HTERT RPE-1 (cell line): ENCODE measurements around the gene TBX6.

Experiments used
- in situ Hi-C: fragments of 300-500 bp; cut with MboI; formaldehyde crosslinking; loops from 4 replicates; pipeline ENCODE4 v1.14.3; 2020; ENCODE audit warnings: low sequenced_read_pairs

Gene TBX6

GRCh38 chr16:30114411-30114810 is 22.7 kb upstream of the TBX6 start:
- in situ Hi-C loops = no loop called here

GRCh38 chr16:30113711-30114333 is 22.1 kb upstream of the TBX6 start:
- in situ Hi-C loops = no loop called here

- in situ Hi-C loops = no loop called here
Measured at GRCh38 chr16:30113031-30113710, 21.4 kb upstream of the TBX6 start, which contains the start of gene GDPD3. Gene GDPD3 (minus strand): TSS chr16:30113537. CDS start chr16:30113478, 59 bp downstream.

GRCh38 chr16:30112197-30113030 is 20.7 kb upstream of the TBX6 start:
- in situ Hi-C loops = no loop called here

GRCh38 chr16:30110661-30111060 is 18.9 kb upstream of the TBX6 start:
- in situ Hi-C loops = no loop called here

- in situ Hi-C loops = no loop called here
Measured at GRCh38 chr16:30108059-30108850, 16.5 kb upstream of the TBX6 start.

GRCh38 chr16:30104492-30104891 is 12.8 kb upstream of the TBX6 start:
- in situ Hi-C loops = no loop called here

GRCh38 chr16:30104090-30104489 is 12.4 kb upstream of the TBX6 start:
- in situ Hi-C loops = no loop called here

GRCh38 chr16:30096862-30097563 is 5.3 kb upstream of the TBX6 start:
- in situ Hi-C loops = no loop called here

- in situ Hi-C loops = no loop called here
Measured at GRCh38 chr16:30096105-30096861, 4.6 kb upstream of the TBX6 start, which contains the start of gene YPEL3. Gene YPEL3 (minus strand): TSS chr16:30096213. CDS start chr16:30095482, 731 bp downstream.

- in situ Hi-C loops = no loop called here
Measured at GRCh38 chr16:30095166-30096078, 3.7 kb upstream of the TBX6 start.

- in situ Hi-C loops = no loop called here
Measured at GRCh38 chr16:30094541-30095165, 2.9 kb upstream of the TBX6 start.

- in situ Hi-C loops = no loop called here
Measured at GRCh38 chr16:30092373-30093010, 768 bp upstream of the TBX6 start.

- in situ Hi-C loops = no loop called here
Measured at GRCh38 chr16:30090610-30091331, 953 bp downstream of the TBX6 start.

- in situ Hi-C loops = no loop called here
Measured at GRCh38 chr16:30088832-30089624, 2.7 kb downstream of the TBX6 start.

- in situ Hi-C loops = no loop called here
Measured at GRCh38 chr16:30088237-30088831, 3.4 kb downstream of the TBX6 start.
